H1 (cell line): ENCODE measurements around the gene ARRDC2.
"Not testable (repeated sequence)": the region's sequence is repeated elsewhere in the genome, so short reads cannot be mapped to it uniquely, and the experiment has no call there.

Experiments
- CEBPB ChIP-seq: IDR thresholded peaks from 2 replicates; pipeline ENCODE4 v1.6.1; 2012; ENCODE audit warnings: low read depth, low read length
- CTCF ChIP-seq, 3 experiments: IDR thresholded peaks; 1 replicate in 2 of 3; 2 replicates in 1 of 3; pipeline versions ENCODE4 v1.5.1 to v1.6.1; 2011; ENCODE audit warnings: low read length in 3 of 3, mild to moderate bottlenecking in 3 of 3, inconsistent platforms in 2 of 3, low read depth in 1 of 3, moderate library complexity in 1 of 3; ENCODE audit not compliant: insufficient read depth in 1 of 3; ENCODE audit errors: control extremely low read depth in 1 of 3
- PHF8 ChIP-seq: fragments of 200-600 bp; sonication (generic); conservative IDR thresholded peaks from 2 replicates; pipeline ENCODE4 v1.7.1; 2012; ENCODE audit warnings: low read depth, mild to moderate bottlenecking, inconsistent platforms, low read length, moderate library complexity
- POLR2A ChIP-seq, 2 experiments: IDR thresholded peaks; 1 replicate in 1 of 2; 2 replicates in 1 of 2; pipeline ENCODE4 v1.6.1; 2011; ENCODE audit warnings: low read depth in 2 of 2, low read length in 2 of 2, mild to moderate bottlenecking in 2 of 2; ENCODE audit errors: control extremely low read depth in 1 of 2
- POLR2AphosphoS5 ChIP-seq: IDR thresholded peaks from 2 replicates; pipeline ENCODE4 v1.6.1; 2011; ENCODE audit warnings: low read depth, low read length
- RFX5 ChIP-seq: IDR thresholded peaks from 2 replicates; pipeline ENCODE4 v1.6.1; 2011; ENCODE audit warnings: low read depth, low read length, improper control_type of control experiment, borderline replicate concordance
- RXRA ChIP-seq: IDR thresholded peaks from 2 replicates; pipeline ENCODE4 v1.6.1; 2011; ENCODE audit warnings: low read depth, mild to moderate bottlenecking, low read length, moderate library complexity; ENCODE audit not compliant: insufficient read depth
- SUZ12 ChIP-seq: fragments of 200-600 bp; sonication (generic); IDR thresholded peaks from 2 replicates; pipeline ENCODE4 v1.6.1; 2012; ENCODE audit warnings: mild to moderate bottlenecking, inconsistent platforms, low read length, moderate library complexity, mixed read lengths
- TEAD4 ChIP-seq: IDR thresholded peaks from 2 replicates; pipeline ENCODE4 v1.6.1; 2012; ENCODE audit warnings: low read depth, low read length, inconsistent platforms, mixed read lengths
- YY1 ChIP-seq: IDR thresholded peaks from 2 replicates; pipeline ENCODE4 v1.6.1; 2011; ENCODE audit warnings: low read depth, mild to moderate bottlenecking, low read length
- ZNF274 ChIP-seq: IDR thresholded peaks from 2 replicates; pipeline ENCODE4 v1.7.0; 2012; ENCODE audit warnings: low read length, borderline replicate concordance; ENCODE audit errors: extremely low read depth
- TF ChIP-seq, protein P1 (sequence below): IDR thresholded peaks from 2 replicates; pipeline ENCODE4 v1.6.1; 2012; ENCODE audit warnings: low read length, inconsistent platforms

- TF ChIP-seq CTCF (IDR thresholded peaks at IDR 0.05; ENCODE audit: control extremely low read depth in 1 of 3, insufficient read depth in 1 of 3, low read depth in 1 of 3, low read length in 3 of 3); YY1; TEAD4; RFX5; POLR2AphosphoS5; SUZ12; RXRA; CEBPB; ZNF274; POLR2A (IDR thresholded peaks at IDR 0.05; ENCODE audit: control extremely low read depth in 1 of 2, low read depth in 2 of 2, low read length in 2 of 2); PHF8: not testable (repeated sequence)
- TF ChIP-seq, protein P1, sequence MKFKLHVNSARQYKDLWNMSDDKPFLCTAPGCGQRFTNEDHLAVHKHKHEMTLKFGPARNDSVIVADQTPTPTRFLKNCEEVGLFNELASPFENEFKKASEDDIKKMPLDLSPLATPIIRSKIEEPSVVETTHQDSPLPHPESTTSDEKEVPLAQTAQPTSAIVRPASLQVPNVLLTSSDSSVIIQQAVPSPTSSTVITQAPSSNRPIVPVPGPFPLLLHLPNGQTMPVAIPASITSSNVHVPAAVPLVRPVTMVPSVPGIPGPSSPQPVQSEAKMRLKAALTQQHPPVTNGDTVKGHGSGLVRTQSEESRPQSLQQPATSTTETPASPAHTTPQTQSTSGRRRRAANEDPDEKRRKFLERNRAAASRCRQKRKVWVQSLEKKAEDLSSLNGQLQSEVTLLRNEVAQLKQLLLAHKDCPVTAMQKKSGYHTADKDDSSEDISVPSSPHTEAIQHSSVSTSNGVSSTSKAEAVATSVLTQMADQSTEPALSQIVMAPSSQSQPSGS, result not testable (repeated sequence)
Measured at GRCh38 chr19:18031401-18031800, 23.4 kb downstream of the ARRDC2 start.
